ENCODE measurements around the gene LRP6.

- TF ChIP-seq REST (IDR thresholded peaks at IDR 0.05; ENCODE audit: low read depth): no peak
- no peak for TF ChIP-seq YY1 (IDR thresholded peaks at IDR 0.05; ENCODE audit: low read depth)
Observed at GRCh38 chr12:12121061-12121460, 145.8 kb downstream of the LRP6 start.

All from Ishikawa (cell line).